Activated CD4-positive, CD25-positive, alpha-beta regulatory T cell (primary cell): ENCODE results near the gene C2orf76.

ENCODE experiments used
- DNase-seq, 4 experiments: peaks; one replicate each; lab custom pipeline; 2025; lab: John Stamatoyannopoulos, UW

C2orf76 gene

DNA sequence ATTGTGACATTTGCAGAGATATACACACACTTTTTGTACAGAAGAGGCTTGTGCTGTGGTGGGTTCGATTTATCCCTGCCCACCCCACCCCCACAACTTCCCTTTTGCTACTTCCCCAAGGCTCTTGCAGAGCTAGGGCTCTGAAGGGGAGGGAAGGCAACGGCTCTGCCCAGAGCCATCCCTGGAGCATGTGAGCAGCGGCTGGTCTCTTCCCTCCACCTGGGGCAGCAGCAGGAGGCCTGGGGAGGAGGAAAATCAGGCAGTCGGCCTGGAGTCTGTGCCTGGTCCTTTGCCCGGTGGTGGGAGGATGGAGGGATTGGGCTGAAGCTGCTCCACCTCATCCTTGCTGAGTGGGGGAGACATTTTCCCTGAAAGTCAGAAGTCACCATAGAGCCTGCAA is 103.0 kb downstream of the C2orf76 start:
- no peak for DNase-seq

DNA sequence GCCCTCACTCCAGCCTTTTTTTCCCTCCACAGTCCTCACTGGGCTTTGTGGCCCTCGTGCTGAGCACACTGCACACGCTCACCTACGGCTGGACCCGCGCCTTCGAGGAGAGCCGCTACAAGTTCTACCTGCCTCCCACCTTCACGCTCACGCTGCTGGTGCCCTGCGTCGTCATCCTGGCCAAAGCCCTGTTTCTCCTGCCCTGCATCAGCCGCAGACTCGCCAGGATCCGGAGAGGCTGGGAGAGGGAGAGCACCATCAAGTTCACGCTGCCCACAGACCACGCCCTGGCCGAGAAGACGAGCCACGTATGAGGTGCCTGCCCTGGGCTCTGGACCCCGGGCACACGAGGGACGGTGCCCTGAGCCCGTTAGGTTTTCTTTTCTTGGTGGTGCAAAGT is 103.6 kb downstream of the C2orf76 start:
- DNase-seq: no peak

DNA sequence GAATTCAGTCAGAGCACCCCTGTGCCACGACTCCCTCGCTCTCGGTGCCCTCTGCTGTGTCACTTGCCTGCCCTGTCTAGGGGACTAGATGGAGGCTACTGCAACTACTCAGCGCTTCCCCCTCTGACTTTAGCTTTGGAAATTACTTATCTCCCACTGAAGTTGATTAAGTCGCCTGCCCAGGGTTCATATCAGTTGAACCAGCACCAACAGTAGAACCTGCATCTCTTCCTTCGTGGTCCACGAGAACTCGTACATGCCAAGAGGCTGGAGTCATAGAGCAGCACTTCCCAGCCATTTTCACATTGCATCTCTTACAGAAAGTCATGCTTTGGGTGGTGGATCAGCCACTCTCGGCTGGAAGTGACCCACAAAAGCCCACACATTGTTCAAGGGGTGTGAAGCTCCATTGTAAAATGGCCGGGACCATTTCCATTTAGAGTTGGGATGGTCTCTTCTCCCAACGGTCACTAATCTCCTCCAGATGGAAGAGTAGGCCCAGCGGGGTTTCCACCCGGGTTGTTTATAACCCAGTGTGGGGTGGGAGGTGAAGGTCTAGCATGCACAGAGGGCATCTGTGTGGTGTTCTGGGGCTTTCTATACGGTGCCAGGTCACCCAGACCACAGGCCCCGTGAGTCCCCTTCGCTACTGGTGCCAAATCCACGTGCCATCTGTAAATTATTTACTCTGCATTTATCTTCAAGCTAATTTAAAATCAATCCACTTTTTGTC is 105.0 kb downstream of the C2orf76 start:
- DNase-seq: no peak

DNA sequence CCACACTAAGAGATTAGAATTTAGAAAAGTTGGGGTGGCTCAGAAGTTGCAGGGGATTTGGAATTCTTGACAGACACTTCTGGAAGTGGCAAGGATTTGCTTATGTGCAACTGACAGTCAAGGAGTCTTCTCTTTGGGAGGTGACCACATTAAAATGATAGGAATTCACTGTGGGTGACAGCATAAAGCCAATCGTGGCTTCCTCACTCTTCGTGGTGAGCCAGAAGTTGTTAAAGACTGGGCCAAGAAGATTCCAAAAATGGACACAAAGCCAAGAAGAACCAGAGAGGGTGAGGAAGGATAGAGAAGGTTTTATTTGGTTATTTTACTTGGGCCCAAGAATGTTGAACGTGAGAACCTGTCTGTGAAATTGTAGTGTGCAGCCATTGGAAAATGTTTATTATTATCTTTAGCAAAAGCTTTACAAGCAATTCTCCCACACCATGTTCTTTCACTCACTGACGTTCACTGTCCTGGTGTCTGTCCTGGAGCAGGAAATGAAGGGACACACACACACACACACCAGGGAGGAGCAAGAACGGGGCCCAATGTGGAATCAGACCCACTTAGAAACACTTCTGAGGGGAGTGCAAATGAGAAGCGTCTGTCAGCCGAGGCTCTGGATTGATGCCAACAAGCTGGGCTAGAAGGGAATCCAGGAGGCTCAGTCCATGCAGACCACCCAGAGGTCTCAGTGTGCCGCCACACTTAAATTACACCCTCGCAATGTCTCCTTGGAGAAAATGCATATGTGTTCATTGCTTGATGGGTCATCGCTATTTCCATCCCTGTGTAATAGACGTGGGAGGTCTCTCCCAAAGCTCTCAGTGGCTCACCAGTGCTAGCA is 105.8 kb downstream of the C2orf76 start:
- DNase-seq: no peak

DNA sequence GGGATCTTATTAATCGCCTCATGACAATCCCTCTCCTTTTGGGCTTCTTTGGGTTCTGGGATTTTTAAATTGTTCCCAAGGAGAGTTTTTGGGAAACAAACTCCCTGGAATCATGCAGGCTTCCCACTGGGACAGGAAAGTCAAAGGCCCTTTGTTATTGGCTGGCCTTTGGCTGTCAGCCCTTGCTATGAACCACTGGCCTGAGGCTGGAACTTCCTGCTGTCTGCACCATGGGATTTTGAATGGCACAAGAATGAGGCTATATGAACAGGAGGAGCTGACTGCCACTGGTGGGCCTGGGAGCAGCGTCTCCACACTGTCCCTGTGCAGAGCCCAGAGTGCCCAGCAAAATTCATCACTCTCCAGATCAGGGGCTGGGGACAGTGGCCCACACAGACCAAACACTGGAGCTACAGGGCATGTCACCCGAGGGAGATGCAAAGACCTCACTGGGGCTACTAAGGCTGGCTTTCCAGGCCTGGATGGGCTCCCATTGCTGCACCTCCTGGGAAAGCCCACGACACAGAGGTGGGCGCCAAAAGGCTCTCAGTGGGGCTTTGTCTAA is 107.3 kb downstream of the C2orf76 start:
- no peak for DNase-seq

DNA sequence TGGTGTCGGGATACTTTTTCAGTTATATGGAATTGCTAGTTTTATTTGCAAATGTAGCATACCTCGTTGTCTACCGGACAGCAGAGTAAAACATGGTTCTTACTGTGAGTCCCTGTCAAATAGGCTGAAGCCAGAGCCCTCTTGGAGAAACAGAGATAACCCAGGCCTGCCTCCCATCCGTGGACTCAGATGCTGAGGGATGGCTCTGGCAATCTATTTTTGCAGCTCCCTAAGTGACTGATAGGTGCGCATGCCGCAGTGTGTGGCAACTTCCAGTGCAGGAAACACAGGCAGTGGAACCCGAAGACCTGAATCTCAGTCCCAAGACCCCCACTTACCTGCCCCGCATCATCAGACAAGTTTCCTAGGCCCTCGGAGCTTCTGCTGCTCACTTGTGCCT is 109.4 kb downstream of the C2orf76 start:
- no peak for DNase-seq

DNA sequence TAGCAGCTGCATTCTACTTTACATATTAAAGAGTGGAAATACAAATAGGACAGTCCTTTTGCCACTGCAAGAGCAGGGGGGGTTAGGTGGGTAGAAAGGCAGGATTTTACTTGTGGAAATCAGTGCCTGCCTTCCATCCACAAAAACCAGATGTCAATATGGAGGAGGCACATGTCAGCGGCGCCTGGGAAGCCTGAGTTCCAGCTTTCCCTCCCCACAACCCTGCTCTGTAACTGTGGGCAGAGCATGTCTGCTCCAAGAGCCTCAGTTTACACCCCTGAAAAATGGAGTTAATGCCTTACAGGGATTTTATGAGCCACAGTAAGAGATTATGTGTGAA is 110.1 kb downstream of the C2orf76 start:
- DNase-seq: no peak

DNA sequence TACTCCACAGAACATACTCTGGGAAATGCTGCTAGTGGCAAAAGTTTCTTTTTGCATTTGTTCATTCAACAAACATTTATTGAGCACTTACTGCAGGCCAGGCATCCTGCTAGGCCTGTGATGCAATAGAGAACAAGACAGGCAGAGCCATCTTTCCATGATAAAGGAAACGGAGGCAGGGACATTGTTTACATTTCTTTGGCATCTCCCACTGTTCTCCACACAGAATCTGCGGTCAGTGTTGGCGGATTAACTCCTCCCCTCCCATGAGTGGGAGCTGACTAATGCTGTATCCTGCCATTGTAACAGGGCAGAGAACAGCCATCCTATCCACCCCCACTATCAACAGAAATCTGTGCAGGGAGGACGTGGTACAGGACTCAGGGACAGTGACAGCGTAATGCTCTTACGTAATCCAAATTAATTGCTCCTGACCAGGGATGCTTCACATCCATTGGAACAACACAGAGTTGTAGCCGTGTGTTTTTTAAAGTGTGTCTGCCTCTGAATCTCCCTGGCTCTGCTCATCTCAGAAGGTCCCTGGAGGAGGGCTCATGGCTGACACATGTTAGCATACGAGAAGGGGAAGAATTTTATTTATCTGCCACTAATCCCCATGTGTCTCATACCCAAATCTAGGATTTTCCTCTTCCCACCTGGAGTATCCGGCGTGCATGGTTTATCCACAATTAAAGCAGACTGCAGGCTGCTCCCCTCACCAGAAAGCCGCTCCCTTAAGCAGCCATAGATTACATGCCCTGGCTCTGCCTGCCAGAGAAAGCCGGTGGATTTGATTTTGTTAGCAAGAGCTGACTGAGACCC is 110.7 kb downstream of the C2orf76 start:
- DNase-seq: no peak

DNA sequence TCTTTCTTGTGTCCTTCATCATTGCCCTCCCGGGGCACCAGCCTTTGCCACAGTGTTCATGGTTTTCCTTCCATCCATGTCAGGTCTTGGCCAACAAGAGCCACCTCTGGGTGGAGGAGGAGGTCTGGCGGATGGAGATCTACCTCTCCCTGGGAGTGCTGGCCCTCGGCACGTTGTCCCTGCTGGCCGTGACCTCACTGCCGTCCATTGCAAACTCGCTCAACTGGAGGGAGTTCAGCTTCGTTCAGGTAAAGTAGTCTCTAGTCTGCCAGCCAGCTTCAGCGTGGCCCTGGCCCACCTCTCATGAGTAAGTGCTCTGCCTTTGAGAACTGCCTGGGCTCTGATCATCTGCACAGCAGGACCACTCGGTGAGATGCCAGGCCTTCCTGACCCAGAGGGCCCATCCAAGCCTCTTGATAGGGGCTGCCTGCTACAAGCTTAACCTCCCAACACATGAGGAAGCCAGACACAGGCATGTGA is 112.0 kb downstream of the C2orf76 start:
- DNase-seq: no peak

DNA sequence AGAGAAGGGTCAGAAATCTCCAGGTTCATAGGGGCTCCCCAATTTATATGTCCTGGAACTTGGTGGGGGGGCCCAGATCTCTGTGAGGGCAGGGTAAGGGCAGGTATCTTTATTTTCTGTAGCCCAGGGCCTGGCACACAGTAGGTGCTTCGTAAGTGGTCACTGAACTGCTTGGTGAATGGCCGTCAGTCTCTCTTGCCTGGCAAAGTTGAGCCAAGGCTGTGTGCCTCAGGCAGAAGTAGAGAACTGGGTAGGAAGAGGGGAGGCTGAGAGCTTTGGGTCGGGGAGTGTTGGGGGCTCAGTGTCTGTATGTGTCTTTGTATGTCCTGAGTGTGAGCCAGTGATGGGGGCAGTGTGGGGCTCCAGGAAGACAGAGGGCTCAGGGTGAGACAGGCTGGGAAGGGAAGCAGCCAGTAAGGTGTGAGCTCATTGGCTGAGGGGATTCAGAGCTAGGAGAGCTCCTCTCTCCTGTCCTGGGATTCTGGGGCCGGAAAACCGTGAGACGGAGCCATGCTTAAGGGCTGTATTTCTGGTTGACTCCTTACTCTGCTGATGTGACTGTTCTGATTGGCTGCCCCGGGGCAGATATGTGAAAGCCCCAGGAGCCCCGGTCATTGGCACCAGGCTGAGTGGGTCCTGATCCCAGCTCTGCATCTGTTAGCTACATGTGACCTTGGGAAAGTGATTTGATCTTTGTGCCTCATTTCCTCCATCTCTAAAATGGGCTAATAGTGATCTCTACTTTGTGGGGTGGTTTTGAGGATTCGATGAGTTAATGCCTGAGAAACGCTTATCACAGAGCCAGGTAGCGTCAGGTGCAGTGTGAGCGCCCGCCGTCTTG is 112.7 kb downstream of the C2orf76 start:
- no peak for DNase-seq

DNA sequence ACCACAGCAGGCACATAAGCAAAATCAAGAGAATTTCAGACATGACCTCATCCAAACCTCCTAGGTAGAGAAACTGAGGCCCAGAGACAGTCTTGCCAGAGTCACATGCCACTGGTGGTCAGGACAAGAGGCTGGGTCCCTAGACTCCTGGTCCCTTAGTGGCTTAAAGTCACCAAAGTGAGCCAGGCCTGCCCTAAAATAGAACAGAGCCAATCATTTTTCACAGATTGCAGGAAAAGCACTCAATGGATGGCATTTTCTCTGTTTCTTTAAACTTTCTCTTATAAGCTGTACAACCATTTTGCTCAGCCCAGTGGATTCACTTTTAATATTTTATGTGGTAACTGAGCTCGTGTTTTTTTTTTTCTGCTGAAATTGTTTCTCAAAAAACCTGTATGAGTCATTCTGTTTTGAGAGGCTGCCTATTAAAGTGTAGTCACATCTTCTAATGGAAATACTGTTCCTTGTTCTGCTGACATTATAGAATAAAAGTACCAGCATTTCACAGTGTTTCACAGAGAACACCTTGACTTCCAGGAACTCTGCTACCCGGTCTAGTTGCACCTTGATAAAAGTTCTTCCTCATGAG is 113.4 kb downstream of the C2orf76 start:
- no peak for DNase-seq
